ENCODE data around the gene USP10.

The USP10 gene

DNA sequence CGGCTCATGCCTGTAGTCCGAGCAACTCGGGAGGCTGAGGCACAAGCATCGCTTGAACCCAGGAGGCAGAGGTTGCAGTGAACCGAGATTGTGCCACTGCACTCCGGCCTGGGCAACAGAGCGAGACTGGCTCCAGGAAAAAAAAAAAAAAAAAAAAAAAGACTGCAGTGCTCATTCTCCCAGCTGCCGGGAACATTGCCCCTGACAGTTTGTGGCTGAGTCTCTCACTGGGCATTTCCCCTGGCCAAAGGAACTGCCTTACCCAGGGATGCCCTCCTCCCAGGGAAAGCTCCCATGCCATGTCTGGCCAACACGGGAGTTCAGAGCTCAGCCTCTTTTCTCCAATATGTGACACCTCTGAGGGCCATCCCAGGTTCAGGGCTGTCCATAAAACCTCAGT is 21.3 kb upstream of the USP10 start:
- no peak overlapping the region for H3K4me3 ChIP-seq (ENCODE audit: control insufficient read depth, low read depth, low read length)
- no peak for TF ChIP-seq CTCF (conservative IDR thresholded peaks at IDR 0.05; ENCODE audit: control insufficient read depth, insufficient read depth, low read depth, low read length)

GRCh38 chr16:84680165-84680842 is 19.5 kb upstream of the USP10 start:
- H3K4me3 ChIP-seq (ENCODE audit: control insufficient read depth, low read depth, low read length) = no peak overlapping the region
- no peak for DNase-seq (ENCODE audit: low read depth)
- TF ChIP-seq CTCF (conservative IDR thresholded peaks at IDR 0.05; ENCODE audit: control insufficient read depth, insufficient read depth, low read depth, low read length) = no peak

More for the DNA sequence above, 21.3 kb upstream of the USP10 start:
- no peak for DNase-seq (ENCODE audit: low read depth)

DNA sequence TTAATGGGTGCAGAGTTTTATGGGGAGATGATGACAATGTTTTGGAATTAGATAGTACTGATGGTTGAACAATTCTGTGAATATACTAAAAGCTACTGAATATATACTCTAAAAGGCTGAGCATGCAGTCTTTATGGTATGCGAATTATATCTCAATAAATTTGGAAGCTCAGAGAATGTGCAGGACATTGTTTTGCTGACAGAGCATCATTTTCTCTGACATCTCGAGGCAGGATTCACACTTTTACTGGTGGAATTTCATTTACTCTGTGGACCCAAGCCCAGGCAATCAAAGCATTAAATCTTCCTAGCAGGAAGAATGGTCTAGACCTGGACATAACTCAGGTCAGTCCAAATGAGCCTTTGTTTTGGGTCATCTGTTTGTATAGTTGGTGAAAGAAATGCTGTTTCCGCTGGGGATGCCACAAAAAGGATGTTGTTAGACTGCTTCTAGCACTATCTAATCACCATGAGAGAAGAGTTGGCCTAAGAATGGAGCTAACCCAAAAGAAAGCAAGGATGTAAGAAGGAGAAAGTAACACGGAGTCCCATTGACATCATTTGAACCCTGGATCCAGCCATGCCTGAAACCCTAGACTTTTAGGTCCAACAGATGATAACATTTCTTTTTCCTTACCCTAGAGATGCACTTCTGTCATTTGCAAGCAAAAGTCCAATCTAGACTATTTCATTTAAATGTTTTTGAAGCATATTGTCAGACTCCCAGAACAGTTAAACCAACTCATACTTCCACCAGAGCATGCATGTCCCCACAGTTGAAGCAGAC is 18.8 kb upstream of the USP10 start:
- no peak for DNase-seq (ENCODE audit: low read depth)
- TF ChIP-seq CTCF (conservative IDR thresholded peaks at IDR 0.05; ENCODE audit: control insufficient read depth, insufficient read depth, low read depth, low read length) = no peak
- H3K4me3 ChIP-seq (ENCODE audit: control insufficient read depth, low read depth, low read length) = no peak overlapping the region

DNA sequence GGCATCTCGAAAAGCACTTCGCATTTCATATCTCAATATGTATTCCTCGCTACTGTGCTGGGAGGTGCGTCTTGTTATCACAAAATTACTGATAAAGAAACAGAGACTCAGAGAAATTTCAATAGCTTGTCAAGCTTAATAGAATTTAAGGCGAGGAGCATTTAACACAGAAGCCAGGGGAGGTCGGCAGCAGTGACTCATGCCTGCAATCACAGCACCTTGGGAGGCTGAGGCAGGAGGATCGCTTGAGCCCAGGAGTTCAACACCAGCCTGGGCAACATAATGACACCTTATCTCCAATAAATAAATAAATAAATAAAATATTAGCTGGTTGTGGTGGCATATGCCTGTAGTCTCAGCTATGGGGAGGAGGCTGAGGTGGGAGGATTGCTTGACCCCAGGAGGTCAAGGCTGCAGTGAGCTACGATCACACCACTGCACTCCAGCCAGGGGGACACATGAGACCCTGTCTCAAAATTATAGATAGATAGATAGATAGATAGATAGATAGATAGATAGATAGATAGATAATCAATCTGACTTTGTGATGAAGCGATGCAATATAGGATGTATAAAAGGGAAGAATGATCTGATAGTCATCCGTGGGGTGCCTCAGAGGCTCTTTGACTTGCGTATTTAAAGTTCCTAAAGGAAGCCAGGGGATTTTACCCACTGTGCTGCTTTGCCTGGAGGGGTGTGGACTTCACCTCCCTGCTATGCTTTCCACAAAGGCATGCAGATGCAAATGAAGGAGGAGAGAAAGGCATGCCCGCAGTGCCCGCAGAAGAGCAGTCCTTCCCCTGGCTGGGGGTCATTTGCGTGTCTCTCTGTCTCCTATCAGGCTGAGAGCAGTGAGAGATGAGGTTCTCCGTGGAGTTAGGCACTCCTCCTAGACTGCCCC is 15.9 kb upstream of the USP10 start:
- no peak overlapping the region for H3K4me3 ChIP-seq (ENCODE audit: control insufficient read depth, low read depth, low read length)
- DNase-seq (ENCODE audit: low read depth) = no peak
- no peak for TF ChIP-seq CTCF (conservative IDR thresholded peaks at IDR 0.05; ENCODE audit: control insufficient read depth, insufficient read depth, low read depth, low read length)

DNA sequence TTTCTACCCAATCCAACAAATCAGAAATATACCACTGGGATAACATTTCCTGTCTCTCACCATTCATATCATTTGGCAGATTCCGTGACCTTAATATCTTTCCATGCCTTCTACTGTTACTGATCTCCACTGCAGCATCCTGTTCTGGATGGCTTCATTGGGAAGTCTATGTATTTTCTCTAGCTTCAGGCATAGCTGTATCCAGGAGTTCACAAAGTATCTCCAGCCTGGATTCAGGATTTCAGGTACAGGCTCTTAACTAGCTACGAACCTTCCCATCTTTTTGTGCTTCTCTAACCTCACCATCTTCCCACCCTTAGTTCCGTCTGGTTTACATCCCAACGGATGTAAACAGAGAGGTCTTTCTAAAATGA is 15.2 kb upstream of the USP10 start:
- DNase-seq (ENCODE audit: low read depth) = no peak
- TF ChIP-seq CTCF (conservative IDR thresholded peaks at IDR 0.05; ENCODE audit: control insufficient read depth, insufficient read depth, low read depth, low read length) = no peak
- no peak overlapping the region for H3K4me3 ChIP-seq (ENCODE audit: control insufficient read depth, low read depth, low read length)

- TF ChIP-seq CTCF (conservative IDR thresholded peaks at IDR 0.05; ENCODE audit: control insufficient read depth, insufficient read depth, low read depth, low read length) = no peak
- DNase-seq (ENCODE audit: low read depth) = no peak
These were observed 14.6 kb upstream of the USP10 start for GRCh38 chr16:84685210-84685609.

More at GRCh38 chr16:84685210-84685609, 14.6 kb upstream of the USP10 start:
- H3K4me3 ChIP-seq (ENCODE audit: control insufficient read depth, low read depth, low read length) = no peak overlapping the region
